Measurements from ENCODE around the gene RFPL3. TPM values are rescaled to one million over a fixed set of nuclear protein-coding genes. Genes with fewer than 3 reads are reported as not detected.
"Not testable (repeated sequence)": the region's sequence is repeated elsewhere in the genome, so short reads cannot be mapped to it uniquely, and the experiment has no call there.

RFPL3 gene
- polyA plus RNA-seq, 5 donors: 0.15 to 0.22 TPM; not detected in 3

DNA sequence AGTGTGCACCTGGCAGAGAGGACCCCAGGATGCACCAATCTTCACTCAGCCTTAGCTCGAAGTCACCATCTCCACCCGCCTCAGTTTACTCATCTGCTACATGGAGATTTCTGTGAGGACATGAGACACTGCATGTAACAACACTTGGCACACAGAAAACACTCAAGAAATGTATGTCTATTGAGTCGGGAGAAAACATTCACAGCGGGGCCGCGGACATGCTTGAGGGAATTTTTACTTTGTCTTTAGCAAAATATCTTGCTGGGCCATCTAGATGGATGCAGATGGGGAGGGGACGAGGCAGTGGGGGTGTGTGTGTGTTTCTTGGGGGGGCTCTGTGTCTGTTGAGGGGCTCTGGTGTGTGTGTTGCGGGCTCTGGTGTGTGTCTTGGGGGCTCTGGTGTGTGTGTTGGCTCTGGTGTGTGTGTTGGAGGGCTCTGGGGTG is 28.4 kb upstream of the RFPL3 start:
- no peak for DNase-seq

GRCh38 chr22:32331236-32331917 is 26.3 kb upstream of the RFPL3 start:
- DNase-seq: no peak

DNA sequence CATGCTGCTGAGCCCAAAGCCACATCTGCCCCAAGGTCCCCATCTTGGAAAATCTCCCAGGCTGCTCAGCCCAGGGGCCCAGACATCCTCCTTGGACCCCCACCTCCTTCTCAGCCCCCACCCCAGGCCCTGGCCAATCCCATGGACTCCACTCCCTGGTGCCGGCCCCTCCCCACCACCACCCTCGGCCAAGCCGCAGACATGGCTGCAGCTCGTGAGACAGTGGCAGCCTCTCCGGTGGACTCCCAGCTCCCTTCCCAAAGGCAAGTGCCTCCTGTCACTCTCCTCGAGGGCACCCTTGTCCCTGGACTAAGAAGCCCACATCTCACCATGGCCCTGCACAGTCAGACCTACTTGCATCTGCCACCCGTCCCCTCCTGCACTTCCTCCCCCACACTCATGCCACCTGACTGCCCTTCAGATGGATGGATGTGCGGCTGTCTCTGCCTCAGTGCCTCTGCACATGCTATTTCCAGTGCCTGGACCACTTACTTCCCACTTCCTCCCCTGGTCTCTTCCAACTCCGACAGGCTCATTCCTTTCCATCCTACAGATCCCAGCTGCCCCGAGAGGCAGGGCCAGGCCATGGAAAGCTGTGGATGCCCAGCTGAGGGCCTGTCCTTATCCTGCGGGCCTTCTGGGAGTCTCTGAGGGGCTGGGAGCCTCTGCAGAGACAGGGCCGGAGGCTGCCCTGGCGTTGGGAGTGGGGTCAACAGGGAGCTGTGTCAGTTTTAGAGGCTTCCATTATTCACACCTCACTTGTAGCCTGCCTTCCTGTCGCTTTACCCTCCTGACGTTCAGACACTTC is 25.5 kb upstream of the RFPL3 start:
- DNase-seq: no peak

- no peak for DNase-seq
These were observed 24.4 kb upstream of the RFPL3 start for GRCh38 chr22:32333141-32333768.

DNA sequence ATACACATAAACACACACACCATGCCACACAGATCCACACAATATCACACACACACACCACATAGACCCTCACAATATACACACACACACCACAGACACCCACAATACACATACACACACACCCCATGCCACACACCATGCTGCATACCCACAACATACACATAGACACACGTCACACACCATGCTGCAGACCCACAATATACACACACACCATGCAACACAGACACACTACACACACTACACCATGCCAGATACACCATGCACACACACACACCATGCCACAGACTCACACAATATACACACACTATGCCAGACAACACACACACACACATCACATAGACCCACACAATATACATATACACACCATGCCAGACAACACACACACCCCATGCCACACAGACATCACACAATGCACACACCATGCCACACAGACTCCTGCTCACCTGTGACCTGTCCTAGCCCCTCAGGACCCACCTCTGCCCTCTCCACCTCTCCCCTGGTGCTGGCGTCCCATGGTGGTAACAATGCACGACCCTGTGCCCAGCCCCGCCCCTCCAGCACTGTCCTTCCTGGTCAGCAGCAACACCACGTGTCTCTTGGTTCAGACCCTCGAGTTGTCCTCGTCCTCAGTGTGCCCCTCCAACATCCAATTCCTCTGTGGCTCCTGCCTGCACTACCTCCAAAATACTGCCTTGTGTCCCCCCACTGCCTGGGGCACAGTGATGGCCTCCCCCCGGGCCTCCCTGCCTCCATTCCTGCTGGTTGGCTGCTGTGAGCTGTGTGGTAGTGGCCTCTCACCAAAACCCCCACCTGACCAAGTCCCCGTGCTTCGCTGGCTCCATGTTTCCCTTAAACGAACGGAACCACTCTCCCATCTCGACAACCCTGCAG is 23.7 kb upstream of the RFPL3 start:
- DNase-seq: no peak

DNA sequence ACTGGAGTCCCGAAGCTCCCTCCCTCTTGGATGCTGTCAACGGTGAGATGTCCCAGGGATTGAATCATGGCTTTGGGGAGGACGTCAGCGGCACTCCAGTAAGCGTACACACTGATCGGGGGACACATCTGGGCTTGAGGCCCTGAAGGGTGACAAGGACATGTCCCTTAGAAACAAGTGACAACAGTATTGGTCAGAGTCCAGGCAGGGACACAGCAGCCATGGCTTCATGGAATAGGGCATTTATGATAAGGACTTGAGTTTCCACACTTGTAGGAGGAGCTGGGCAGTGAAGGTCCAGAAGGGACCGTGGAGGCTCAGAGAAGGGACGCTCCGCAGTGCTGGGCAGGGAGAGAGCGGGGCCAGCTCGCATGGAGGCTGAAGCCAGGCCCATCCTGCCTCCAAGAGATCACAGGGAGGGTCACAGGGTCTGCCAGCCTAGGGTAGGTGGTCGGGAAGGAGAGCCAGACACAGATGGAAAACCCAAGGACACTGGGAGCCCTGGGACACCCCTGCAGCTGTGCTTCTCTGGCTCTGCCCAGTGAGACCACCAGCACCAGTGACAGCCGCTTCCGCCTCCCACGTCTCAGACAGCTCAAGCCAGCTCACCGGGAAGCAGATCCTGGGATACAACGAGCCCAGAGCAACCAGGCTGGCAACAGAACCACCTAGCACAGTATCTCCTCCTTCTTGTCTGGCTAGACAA is 22.9 kb upstream of the RFPL3 start:
- no peak for DNase-seq

- no peak for DNase-seq
These were observed 22.2 kb upstream of the RFPL3 start for GRCh38 chr22:32335471-32335870.

GRCh38 chr22:32336121-32336603 is 21.5 kb upstream of the RFPL3 start:
- no peak for DNase-seq

DNA sequence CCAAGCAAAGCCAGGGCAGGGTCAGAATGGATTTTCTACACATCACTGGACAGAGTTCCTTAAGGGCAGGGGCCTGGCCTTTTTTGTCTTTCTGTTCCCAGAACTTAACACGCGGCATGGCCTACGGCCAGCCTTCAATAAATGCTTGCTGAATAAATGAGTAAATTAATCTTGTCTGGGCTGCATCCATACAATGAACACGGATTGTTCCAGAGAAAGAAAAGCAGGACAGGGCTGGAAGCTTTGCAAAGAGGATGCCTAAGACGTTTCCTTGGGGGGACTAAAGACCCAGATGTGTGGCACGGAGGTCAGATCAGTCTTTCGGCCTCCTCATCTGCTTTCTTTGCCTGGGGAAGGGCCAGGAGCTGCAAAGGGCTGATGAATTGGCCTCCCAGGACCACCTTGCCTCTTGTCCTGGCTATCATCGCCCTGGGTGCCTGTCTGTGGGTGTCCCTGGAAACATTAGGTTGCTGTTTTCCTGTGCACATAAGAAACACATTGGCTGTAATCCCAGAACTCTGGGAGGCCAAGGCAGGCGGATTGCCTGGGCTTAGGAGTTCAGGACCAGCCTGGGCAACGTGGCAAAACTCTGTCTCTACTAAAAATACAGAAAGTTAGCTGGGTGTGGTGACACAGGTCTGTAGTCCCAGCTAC is 20.8 kb upstream of the RFPL3 start:
- no peak for DNase-seq

GRCh38 chr22:32337425-32337824 is 20.2 kb upstream of the RFPL3 start:
- DNase-seq: not testable (repeated sequence)

GRCh38 chr22:32338757-32339156 is 18.9 kb upstream of the RFPL3 start:
- DNase-seq: no peak

GRCh38 chr22:32339190-32340012 is 18.3 kb upstream of the RFPL3 start:
- DNase-seq: no peak

- no peak for DNase-seq
These were observed 17.3 kb upstream of the RFPL3 start for GRCh38 chr22:32340411-32340810.

GRCh38 chr22:32341122-32341740 is 16.4 kb upstream of the RFPL3 start:
- DNase-seq: no peak

DNA sequence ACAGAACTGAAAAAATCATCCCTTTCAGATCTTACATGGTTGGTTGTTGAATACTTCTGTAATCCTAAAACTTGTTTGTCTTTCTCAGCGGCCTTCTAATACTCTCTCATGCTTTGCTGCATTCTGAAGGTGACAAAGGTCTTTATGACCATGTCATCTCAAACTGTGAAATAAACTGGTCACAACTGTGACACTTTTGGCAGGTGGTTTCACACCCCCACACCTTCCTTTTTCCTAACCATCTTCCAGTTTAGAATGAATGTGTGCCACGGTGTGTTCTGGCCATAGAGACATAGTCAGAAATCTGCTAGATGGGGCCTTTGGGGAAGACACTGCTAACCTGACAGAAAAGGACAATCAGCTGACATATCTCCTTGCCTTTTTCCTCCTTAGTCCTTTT is 14.7 kb upstream of the RFPL3 start:
- DNase-seq: no peak

GRCh38 chr22:32343941-32344340 is 13.7 kb upstream of the RFPL3 start:
- DNase-seq: no peak

GRCh38 chr22:32348031-32348611 is 9.5 kb upstream of the RFPL3 start:
- DNase-seq: no peak

DNA sequence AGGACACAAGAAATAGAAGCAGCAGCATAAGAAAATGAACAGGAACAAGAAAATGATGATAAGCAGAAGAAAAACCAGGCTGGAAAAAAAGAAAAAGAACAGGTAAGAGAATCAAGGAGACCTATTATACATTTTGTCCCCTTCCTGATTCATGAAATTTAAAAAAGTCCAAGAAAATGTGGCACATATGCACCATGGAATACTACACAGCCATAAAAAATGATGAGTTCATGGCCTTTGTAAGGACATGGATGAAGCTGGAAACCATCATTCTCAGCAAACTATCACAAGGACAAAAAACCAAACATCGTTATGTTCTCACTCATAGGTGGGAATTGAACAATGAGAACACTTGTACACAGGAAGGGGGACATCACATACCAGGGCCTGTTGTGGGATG is 5.8 kb upstream of the RFPL3 start:
- not testable (repeated sequence) for DNase-seq

- DNase-seq: no peak
These were observed 5.0 kb upstream of the RFPL3 start for GRCh38 chr22:32352681-32353080.

Measured in right lung (tissue), 5 donors.